ENCODE data around the gene ADCK2.

- TF ChIP-seq CTCF (IDR thresholded peaks at IDR 0.05), result no peak
- TF ChIP-seq ZFX (IDR thresholded peaks at IDR 0.05; ENCODE audit: borderline replicate concordance), result no peak
These were observed 11.6 kb downstream of the ADCK2 start for GRCh38 chr7:140684066-140684950.

Data from 22Rv1 (cell line).